ENCODE measurements around the gene PAFAH2.
"Not testable (repeated sequence)": the region's sequence is repeated elsewhere in the genome, so short reads cannot be mapped to it uniquely, and the experiment has no call there.

Gene PAFAH2

DNA sequence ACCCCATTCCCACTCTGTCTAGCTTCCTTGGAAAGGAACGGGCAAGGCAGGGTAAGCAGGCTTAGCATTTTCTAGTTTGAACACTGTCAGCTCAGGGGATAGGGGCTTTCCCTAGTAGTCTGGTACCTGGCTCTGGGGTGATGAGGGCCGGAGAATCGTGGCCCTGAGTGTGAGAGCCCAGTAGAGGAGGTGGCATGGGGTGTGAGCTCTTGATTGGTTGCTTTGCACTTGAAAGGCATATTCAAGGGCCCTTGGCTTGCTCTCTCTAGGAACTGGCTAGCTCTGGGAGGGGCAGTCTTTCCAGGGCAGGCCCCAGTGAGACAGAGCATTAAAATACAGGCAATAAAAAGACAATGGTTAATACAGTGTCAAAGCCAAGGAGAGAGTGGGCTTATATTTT lies 13.0 kb upstream of the PAFAH2 start:
- no peak for DNase-seq (ENCODE audit: low spot score)

DNA sequence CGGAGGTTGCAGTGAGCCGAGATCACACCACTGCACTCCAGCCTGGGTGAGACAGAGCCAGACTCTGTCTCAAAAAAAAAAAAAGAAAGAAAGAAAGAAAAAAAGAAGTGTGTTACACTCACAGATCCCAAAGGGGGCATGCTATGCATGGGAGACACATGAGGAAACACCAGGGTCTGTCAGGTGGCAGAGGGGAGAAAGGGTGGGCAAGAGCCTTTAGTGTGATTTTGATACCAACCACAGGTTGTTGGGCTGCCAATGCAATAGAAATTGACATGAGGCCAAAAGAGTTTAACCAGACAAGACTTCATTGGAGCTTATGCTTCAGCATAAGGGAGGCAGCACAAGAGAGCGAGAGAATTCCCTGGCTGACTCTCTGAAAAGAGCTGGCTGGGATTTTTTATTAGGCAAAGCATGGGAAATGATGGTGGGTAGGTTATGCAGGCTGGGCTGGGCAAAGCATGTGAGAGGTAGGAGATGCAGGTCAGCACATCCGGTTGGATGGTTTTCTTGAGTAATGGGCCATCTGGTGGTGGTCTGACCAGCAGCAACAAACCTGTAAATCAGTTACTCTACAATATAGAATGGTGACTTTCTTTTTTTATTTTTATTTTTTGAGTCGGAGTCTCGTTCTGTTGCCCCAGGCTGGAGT lies 12.1 kb upstream of the PAFAH2 start:
- peak; percentile 38 for DNase-seq (ENCODE audit: low spot score)

DNA sequence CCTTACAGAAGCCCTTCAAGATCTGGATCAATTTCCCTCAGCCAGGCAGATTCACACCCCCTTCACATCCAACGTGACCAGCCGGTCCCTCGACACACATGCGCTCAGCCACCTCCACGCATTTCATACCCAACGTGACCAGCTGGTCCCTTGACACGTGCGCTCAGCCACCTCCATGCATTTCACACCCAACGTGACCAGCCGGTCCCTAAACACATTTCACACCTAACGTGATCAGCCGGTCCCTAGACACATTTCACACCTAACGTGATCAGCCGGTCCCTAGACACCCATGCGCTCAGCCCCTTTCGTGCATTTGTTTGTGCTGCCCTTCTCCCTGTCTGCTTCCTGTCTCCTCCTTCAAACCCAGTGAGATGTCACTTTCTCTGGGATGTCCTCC lies 8.8 kb upstream of the PAFAH2 start:
- DNase-seq (ENCODE audit: low spot score) = no peak

DNA sequence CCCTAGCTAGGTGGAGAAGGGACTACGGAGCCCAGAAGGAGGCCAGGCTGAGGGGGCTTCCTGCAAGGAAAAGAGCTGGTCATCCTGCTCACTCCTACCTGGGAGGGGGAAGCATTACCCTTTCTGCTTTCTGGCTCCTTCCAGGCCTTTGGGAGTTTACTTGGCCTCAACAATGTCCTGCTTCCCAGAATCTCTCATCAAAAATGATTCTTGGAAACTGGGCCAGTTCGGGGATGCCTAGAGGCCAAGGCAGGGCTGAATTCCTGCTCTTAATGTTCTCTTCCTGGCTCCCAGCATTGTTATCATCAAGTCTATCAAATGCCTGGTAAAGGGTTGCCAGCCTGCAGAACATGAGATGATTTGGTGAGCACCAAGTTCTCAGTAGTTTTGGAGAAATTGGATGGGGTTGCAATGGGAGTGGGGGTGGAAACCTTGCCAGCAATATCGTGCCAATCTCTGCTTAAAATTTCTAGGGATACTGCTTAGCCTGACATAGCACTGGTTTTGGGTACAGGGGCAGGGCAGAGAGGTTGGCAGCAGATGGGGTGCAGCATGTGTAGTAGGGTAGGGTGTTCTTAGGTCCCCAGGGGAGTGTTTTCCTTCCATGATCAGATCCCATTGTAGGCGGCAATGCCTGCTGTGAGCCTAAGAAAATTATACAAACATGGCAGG lies 7.7 kb upstream of the PAFAH2 start:
- no peak for DNase-seq (ENCODE audit: low spot score)

DNA sequence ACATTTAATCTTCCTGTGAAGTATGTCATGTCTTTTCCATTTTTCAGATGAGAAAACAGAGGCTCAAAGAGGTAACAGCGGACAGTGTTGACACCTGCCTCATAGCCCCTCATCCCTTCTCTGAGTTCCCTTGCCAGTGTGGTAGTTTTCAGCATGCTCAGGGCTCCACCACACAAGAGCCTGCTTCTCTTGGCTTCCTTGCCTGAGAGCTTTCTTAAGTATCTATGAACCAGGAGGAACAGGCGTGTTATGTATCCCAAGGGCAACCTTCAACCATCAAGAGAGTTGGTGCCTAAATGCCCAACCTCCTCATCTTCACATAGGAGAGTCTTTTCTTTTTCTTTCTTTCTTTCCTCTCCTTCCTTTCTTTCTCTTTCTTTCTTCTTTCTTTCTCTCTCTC lies 5.9 kb upstream of the PAFAH2 start:
- DNase-seq (ENCODE audit: low spot score) = no peak

DNA sequence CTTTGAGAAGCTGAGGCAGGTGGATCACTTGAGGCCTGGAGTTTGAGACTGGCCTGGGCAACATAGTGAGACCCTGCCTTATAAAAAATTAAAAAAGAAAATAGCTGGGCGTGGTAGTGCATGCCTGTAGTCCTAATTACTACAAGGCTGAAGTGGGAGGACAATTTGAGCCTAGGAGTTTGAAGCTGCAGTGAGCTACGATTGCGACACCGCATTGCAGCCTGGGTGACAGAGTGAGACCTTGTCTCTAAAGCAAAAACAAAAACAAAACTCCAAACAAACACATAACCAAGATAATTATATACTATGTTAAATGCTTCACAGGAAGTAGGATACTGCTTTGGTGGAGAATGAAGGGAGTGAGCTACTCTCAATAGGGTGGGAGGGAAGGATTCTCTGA lies 5.4 kb upstream of the PAFAH2 start:
- no peak for DNase-seq (ENCODE audit: low spot score)

DNA sequence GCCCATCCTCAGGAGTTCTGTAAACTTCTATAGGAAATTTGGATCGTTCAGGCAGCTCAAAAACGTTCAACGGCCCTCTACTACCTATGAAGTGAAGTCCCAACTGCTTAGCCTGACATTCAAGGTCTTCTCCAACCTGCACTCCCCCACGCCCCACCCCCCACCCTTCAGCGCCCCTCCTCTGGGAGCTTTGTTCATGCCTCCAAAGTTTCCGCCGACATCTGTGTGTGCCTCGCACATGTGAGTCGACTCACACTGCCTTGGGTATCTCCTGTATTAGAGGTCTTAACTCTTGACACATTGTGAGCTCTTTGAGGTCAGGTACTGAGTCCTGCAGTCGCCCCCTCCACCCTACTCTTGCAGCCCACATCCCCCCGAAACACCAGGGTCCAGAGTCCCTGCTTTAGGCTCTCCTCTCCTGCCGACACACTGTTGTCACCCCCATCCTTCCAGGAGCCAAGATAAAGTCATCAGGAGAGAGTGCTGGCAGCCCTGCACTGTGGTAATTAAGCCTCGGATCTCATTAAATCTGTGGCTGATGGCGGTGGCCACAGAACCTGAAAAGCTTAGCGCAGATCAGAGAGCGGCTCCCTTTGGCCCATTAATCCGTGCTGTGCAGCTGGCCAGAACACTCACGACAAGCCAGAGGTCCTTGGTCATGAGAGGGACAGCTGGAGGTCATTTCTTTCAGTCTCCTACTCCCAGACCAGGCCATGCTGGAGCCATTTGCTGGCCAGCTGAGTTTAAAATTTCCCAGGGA lies 1.4 kb upstream of the PAFAH2 start:
- DNase-seq (ENCODE audit: low spot score) = no peak

DNA sequence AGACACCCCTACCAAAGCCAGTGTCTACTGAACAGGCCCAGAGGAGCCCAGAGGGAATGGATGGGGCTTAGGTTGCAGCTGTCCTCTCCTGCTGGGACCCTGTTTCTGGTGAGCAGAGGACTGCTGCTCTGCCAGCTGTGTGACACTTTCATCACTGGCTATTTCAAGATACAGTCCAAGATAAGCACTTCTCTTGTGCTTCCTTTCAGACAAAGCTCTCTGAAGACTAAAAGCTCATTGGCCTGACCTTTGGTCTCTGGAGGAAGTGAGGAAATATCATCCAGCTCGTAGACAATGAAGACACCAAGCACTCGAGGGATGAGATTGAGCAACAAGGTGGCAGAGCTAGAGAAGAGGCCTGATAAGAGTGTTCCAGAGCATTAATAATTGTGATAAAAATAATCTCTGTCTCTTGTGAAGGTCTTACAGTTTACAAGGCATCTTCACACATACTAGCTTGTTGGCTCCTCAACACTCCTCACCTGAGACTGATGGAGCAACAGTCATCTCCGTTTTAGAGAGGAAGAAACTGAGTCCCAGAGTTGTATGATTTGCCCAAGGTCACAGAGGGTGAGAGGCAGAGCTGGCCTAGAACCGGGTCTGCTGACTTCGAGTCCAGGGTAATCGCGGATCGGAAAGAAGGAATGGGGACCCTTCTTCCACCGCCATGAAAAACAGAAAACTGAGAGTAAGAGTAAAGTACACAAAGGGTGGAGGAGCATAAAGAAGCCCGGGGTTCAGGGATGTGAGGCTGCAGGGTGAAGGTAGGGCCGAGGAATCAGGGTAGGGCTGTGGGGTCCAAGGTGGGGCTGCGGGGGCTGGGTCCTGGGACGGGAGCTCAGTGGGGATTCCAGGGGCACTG lies 666 bp downstream of the PAFAH2 start:
- peak; percentile 58 for DNase-seq (ENCODE audit: low spot score)

DNA sequence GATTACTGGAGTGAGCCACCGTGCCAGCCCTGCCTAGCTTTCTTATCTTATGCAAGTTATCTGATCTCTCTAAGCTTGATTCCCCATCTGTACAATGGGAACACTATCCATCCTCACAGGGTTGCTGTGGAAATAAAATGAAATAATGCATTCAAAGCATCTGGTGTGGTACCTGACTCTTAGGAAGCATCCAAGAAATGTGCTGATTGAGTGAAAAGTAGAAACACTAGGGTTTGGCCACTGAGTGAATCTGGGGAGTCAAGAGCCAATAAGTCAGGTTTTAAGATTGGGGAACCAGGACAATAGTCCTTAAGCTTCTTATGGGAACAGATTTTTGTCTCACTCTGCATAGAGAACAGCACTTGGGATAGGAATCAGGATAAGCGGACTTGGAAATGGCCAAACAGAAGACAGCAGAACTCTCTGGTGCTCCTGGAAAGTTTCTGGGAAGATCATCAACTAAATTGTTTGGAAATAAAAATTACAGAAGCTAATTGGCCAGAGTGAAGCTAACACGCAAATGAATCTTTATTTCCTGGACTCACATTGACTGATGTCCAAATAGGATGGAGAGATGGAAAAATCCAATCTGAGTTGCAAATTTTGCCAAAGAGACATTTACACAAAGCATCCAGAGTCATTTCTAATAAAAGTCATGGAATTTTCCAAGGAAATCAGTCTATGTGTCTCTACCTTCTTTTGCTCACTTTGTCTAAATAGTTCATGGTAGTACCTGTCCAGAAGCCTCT lies 3.3 kb downstream of the PAFAH2 start:
- no peak for DNase-seq (ENCODE audit: low spot score)

DNA sequence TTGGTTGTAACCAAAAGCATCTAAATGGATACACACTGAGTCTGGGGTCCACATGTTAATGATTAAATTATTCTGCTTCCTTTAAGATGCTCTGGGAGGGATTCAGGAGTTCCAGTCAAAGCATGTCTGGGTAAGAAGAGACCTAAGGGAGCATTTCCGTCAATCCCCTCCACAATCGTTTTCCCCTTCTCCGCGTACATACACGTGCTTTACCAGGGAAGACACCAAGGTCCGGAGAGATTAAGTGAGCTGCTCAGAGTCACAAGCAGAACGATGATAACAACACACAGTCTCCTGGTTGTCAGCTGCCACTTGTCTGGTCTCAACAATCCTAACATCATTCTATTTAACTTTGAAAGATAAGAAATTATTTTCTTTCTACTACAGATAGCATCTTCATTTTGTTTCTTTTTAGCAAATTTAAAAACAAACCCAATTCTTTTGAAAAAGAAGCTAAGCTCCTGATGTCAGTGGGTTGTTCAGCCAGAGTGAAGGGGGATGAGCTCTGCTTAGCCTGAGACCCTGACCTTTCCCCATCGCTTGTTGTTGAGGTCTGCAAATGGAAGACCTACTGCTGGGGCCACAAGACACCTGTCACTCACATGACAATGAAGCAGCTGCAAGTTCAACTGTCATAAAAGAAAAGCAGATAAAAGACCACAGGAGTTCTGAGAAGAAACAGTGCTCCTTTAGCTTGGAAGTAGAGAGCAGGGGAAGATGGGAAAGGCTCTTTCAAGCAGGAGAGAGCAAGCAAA lies 4.5 kb downstream of the PAFAH2 start:
- DNase-seq (ENCODE audit: low spot score) = no peak

DNA sequence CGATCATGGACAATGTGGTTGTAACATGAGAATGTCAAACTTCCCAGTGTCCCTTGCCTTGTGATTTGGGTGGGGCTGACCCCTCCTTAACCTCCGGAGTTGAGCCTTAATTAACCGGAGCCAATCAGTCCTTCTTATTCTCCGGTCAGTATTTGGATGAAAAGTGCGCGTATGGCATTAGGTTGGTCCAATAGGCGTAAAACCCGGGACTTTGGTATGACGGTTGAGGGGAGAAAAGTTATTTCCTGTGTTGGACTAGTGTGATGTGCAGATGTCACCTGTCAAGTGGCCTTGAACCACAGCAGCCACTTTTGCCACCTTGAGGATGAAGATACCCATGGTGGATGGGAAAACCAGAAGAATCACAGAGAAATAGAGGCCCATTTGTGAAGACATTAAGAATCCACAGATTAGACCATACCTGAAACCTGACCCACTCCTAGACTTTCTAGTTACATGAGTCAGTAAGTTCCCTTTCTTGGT lies 5.1 kb downstream of the PAFAH2 start:
- no peak for DNase-seq (ENCODE audit: low spot score)

DNA sequence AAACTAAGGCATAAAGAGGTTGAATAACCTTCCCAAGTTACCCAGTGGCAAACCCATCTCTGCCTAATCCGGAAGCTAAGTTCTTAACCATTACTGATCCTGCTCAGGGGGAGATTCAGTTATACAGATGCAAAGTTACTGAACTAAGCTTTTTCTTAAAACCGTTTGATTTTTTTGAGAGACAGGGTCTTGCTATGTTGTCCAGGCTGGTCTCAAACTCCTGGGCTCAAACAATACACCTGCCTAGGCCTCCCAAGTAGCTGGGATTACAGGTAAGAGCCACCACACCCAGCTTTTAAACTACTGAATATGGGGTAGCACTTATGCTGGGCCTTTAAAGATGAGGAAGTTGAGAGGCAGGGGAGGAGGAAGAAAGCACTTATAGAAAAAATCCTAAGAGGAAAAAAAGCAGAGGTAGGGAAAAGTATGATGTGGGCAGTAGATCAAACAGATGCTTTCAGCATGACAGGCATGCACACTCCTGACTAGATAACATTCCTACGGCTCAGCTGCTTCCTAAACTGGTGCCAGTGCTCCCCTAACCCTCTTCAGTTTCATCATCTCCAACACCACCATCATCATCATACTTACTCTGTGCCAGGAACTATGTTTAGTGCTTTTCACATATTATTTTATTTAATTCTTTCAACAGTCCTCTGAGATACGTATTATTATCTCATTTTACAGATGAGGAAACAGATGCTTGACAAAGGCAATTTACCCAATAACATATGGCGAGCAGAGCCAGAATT lies 5.8 kb downstream of the PAFAH2 start:
- no peak for DNase-seq (ENCODE audit: low spot score)

DNA sequence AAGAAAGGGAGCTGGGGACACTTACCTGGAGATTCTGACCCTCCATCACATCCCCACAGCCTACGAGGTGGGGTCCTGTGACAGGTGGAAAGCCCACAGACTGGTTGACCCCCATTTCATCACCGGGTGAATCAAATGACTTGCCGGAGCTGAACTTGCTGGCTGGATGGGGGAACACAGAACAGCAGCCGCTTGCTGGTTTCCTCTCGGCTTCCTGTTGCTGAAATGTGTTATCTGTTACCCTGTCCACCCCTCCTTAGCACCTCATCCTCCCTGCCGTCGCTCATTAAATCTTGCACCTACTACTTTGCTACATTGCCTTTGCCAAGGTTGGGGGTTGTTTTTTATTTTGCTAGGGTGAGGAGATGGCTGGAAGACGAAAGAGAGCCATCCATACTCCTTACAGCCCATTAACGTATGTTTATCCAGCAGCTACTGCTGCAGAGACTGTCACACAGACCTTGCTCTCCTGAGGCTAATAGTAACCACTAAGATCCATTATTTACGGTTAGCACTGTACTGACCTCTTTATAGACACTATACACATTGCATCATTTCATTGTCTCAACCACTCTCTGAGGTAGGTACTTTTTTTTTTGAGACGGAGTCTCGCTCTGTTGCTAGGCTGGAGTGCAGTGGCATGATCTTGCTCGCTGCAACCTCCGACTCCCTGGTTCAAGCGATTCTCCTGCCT lies 7.0 kb downstream of the PAFAH2 start:
- DNase-seq (ENCODE audit: low spot score) = no peak

DNA sequence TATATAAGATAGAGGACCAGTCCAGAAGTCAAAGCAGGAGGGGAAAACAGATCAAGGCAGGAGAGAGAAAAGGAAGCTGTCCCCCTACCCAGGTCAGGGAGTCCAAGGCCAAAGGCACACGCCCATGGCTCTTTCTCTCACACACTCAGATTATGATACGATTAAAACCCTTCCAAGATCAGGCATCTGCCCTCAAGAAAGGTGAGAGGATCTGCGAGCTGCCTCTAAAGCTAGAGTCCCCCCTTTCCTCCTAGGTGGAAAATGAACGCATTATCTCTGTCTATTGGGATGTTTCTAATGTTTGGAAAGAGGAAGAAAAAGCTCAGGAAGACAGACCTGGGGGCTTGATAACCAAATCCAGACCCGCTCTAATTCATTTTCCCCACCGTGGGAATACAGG lies 7.6 kb downstream of the PAFAH2 start:
- no peak for DNase-seq (ENCODE audit: low spot score)

DNA sequence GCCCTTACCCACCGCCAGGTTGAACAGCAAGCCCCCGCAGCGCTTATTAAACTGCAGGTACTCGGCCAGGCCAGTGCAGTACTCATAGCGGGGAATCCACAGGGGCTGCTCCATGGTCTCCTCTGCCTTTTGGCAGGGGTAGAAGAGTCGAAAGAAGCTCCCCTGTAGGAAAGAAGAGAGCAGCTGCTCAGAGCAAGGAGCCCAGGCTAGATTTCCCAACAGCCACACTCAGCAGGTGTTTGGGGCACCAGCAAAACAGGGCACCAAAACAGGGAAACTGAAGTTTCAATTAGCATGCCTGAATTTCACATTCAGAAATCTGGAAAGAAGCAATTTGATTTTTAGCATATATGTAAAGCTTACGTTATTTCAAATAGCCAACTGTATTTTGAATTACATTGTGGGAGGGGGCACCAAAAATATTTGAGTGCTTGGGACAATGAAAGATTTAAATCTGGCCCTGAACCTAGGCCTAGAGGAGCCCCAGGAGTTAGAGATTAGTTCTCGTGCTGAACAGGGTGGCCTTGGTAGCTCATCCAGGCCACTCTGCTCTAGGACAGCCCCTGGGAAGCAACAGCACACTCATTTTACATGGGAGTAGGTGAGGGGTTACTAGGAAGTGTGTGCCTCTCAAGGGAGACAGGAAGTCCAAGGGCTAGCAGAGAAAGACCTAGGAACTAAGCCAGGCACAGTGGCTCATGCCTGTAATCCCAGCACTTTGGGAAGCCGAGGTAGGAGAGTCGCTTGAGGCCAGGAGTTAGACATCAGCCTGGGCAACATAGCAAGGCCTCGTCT lies 8.2 kb downstream of the PAFAH2 start:
- no peak for DNase-seq (ENCODE audit: low spot score)

DNA sequence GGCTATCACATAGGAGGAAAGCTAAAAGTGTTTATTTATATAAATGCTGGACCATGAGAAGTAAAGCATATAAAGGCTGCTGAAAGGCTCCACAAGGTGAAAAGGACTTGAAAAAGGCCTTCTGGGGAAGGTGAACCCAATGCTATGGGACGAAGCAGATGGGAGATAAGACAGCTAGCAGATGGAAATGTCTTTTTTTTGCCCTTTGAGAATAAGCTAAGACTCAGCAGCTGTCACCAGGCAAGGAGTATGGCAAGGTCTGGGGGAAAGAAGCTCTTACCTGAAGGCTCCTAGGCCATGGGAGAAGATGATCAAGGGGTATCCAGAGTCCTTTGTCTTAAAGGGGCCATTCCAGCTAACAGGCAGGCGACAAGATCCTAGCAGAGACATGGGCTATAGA lies 9.9 kb downstream of the PAFAH2 start:
- DNase-seq (ENCODE audit: low spot score) = no peak

DNA sequence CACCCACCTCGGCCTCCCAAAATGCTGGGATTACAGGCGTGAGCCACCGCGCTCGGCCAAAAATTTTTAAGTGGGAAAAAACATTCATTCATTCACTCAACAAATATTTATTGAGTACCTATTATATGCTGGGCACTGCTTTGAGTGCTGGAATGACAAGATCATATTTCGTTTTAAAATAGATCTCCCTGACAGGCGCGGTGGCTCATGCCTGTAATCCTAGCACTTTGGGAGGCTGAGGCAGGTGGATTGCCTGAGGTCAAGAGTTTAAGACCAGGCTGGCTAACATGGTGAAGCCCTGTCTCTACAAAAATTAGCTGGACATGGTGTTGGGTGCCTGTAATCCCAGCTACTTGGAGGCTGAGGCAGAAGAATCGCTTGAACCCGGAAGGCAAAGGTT lies 11.1 kb downstream of the PAFAH2 start:
- DNase-seq (ENCODE audit: low spot score) = not testable (repeated sequence)

DNA sequence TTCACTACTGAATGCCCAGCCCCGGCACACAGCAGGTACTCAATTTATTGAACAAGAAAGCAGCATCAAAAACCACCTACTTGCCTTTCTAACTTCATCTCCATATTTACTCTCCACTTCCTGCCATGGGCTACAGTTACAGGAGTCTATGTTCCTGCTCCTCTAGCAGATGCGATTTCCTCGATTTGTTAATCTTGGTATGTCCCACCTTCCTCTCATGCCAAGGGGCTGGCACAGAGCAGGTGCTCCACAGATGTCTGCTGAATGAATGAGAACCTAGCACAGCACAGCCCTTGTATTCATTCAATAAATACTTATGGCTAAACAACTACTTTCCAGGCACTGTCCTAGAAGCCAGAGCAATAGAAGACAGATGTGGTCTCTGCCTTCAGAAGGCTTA lies 12.2 kb downstream of the PAFAH2 start:
- no peak for DNase-seq (ENCODE audit: low spot score)

DNA sequence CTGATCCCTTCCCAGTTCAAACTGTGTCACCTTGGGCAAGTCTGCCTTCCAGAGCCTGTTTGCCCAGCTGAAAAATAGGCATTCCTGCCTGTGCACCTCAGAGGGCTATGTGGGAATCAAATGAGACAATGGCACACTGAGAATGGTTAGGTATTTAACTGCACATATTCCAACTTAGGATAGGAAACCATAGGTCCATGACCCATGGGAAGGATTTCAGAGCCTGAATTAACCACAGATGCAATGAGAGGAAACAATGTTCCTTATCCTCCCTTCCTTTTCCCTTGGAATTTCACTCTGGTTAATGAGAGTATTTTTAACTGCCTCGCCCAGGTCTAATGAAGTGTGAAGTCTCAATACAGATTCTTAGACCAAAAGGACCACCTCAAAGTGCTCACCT lies 12.7 kb downstream of the PAFAH2 start:
- no peak for DNase-seq (ENCODE audit: low spot score)
